GM06990 (cell line): ENCODE measurements around the gene WDR62.
A peak's percentile ranks its signal among the peaks of the same experiment; 100 is the strongest.

Experiments used
- DNase-seq: peaks from one replicate; pipeline ENCODE4 v3.0.0-alpha.2; 2011; ENCODE audit not compliant: insufficient read length; ENCODE audit errors: extremely low read depth
- H3K27me3 ChIP-seq: replicated peaks from 2 replicates; pipeline ENCODE4 v1.6.0; 2011; ENCODE audit warnings: low read length; ENCODE audit not compliant: control insufficient read depth, insufficient read depth
- H3K36me3 ChIP-seq: 2 replicates; pipeline ENCODE4 v1.5.1; 2011; ENCODE audit warnings: low read length; ENCODE audit not compliant: control insufficient read depth, insufficient read depth
- H3K4me3 ChIP-seq: replicated peaks from 2 replicates; pipeline ENCODE4 v1.5.1; 2011; ENCODE audit warnings: low read depth, mild to moderate bottlenecking, control low read depth, low read length
- TF ChIP-seq, protein P1 (sequence below): IDR thresholded peaks from 2 replicates; pipeline ENCODE4 v1.5.1; 2011; ENCODE audit warnings: low read length, control low read depth, mild to moderate bottlenecking, inconsistent platforms; ENCODE audit not compliant: insufficient read depth, poor library complexity, severe bottlenecking

The WDR62 gene

GRCh38 chr19:36054733-36055686 is at the start of gene WDR62:
WDR62 (plus strand) TSS chr19:36054897; CDS start chr19:36054972, 75 bp downstream.
- H3K36me3 ChIP-seq, result peaks cover 3% of the 10 kb centered on the region; the same call in 1 of the 2 replicates
- TF ChIP-seq, protein P1, sequence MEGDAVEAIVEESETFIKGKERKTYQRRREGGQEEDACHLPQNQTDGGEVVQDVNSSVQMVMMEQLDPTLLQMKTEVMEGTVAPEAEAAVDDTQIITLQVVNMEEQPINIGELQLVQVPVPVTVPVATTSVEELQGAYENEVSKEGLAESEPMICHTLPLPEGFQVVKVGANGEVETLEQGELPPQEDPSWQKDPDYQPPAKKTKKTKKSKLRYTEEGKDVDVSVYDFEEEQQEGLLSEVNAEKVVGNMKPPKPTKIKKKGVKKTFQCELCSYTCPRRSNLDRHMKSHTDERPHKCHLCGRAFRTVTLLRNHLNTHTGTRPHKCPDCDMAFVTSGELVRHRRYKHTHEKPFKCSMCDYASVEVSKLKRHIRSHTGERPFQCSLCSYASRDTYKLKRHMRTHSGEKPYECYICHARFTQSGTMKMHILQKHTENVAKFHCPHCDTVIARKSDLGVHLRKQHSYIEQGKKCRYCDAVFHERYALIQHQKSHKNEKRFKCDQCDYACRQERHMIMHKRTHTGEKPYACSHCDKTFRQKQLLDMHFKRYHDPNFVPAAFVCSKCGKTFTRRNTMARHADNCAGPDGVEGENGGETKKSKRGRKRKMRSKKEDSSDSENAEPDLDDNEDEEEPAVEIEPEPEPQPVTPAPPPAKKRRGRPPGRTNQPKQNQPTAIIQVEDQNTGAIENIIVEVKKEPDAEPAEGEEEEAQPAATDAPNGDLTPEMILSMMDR, result no peak
- peak within 1 kb of the TSS; percentile 88 for H3K4me3 ChIP-seq
- DNase-seq, result peak; percentile 97
- H3K27me3 ChIP-seq, result no peaks in the 10 kb centered on the region

DNA sequence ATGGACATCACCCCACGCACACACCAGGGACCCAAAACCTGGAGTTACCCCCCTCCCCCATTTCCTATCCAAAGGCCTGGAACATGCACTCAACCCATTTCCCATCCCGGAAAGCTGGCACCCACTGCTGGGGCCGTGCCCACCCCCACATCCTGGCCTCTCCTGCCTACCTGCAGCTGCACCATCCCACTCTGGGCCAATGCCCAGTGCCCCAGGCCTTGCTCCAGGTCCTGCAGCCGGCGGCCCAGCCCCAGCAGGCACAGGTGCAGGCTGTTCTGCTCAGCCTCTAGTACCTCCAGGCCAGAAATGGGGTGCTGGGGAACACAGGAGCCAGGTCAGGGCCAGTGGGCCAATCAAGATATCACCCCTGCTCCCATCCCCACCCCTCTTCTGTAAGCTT is 47.7 kb upstream of the WDR62 start:
- Histone ChIP-seq H3K36me3 (peaks cover 7% of the 10 kb centered on the region), H3K4me3 (no peak overlapping the region), H3K27me3 (no peaks in the 10 kb centered on the region)
- TF ChIP-seq, protein P1, result no peak
- no peak for DNase-seq

DNA sequence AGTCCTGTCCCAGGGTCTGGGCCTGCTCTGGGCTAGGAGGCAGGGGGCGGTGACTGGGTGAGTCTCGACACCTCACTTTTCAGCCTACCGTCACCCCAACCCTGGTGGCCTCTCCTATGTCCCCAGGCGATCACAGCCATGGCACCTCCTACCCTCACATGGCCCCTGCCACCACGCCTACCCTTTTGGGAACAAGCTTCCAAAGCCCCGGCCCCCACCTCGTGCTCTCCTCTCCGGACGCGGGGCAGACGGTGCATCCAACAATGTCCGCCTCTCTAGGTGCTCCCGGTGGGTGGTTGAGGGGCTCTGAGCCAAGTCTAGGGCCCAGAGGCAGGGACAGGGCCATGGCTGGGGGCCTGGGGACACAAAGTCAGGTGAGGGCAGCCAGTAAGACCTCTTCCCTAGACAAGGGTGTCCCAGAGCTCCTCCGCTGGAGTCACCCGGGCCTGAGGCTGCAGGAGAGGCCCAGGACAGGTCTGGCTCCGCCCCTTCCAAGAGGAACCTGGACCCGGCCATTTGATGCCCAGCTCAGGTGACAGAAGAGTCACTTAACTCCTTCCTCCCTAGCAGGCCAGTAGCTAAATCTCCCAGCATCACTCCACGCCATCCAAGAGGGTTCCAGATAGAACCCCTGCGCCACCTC is 46.2 kb upstream of the WDR62 start, which contains the start of gene SYNE4:
TSS of gene SYNE4 (minus strand) at position 478 of the 643 bp plus-strand sequence. CDS start at position 346, 132 bp downstream.
- no peak for DNase-seq
- peaks cover 4% of the 10 kb centered on the region for H3K36me3 ChIP-seq
- H3K4me3 ChIP-seq, result peak within 1 kb of the TSS; percentile 6
- no peaks in the 10 kb centered on the region for H3K27me3 ChIP-seq
- TF ChIP-seq, protein P1, result no peak

DNA sequence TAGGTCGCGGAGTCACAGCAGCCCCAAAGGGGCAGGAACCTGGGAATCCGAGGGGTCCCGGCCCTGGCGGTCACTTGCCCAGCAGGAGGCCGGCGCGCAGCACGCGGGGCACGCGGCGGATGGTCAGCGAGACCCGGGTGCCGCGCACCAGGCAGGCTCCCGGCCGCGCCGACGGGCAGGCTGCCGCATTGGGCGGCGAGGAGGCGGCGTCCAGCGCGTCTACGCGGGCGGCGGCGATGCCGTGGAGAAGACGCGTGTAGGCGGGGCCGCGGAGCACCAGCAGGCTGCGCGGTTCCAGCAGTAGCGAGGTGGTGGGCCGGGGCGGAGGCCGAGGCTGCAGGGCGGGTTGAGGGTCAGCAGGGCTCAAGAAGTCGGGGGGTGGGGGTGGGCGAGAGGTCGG is 45.5 kb upstream of the WDR62 start:
- DNase-seq, result peak; percentile 59
- TF ChIP-seq, protein P1, result no peak
- Histone ChIP-seq H3K36me3 (peaks cover 3% of the 10 kb centered on the region), H3K27me3 (no peaks in the 10 kb centered on the region), H3K4me3 (no peak overlapping the region; the same call in none of the 2 replicates)

DNA sequence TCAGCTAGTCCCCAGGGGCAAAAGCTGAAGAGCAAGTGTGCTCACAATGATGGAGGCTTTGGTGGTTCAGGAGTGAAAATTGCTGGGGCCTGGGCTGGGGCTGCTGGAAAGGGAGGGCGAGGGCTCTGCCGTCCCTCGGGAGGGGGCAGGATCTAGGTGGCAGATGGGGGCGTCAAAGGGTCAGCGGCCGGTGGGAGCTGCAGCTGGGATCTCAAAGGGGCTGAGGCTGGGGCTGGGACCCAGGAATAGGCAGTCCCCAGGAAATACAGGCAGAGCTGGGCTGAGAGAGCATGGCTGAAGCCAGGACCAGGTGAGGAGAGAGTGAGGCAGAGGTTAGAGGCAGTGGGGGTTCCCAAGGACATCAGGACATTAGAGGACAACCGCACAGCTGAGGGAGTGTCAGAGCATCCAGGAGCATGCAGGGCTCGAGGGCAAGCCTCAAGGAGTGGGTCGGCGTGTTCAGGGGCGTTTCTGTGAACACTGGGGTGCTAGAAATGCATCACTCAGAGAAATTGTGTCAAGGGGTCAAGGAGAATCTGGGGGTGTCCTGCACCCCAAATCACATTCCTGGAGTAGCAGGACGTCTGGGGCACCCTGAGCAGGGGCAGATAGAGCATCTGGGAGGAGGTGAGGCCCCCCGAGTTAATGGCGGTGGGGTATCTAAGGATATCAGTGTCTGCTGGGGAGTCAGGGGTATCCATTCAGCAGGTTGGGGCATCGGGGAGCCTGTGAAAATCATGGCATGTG is 44.9 kb upstream of the WDR62 start:
- peaks cover 3% of the 10 kb centered on the region for H3K36me3 ChIP-seq
- no peak for DNase-seq
- H3K4me3 ChIP-seq, result no peak overlapping the region; the same call in 1 of the 2 replicates
- TF ChIP-seq, protein P1, result no peak
- H3K27me3 ChIP-seq, result no peaks in the 10 kb centered on the region
